Measurements from ENCODE around the gene USF3.

DNA sequence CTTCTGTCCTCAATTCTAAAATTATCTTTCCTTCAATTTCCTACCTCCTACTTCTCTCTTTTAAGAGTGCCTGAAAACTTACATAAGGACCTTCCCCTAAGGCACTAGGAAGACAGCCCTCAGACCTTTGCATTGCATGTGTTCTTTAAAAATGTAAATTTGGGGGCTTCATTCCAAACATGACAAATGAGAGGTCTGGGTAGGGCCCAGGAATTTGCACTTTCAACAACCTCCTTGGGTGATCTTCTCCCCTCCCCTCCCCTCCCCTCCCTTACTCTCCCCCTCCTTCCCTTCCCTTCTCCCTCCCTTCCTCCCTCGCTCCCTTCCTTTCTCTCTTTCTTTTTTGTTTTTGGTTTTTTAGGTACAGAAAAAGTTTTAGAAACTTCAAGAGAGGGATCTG is 18.7 kb downstream of the USF3 start:
- TF ChIP-seq, protein P1, sequence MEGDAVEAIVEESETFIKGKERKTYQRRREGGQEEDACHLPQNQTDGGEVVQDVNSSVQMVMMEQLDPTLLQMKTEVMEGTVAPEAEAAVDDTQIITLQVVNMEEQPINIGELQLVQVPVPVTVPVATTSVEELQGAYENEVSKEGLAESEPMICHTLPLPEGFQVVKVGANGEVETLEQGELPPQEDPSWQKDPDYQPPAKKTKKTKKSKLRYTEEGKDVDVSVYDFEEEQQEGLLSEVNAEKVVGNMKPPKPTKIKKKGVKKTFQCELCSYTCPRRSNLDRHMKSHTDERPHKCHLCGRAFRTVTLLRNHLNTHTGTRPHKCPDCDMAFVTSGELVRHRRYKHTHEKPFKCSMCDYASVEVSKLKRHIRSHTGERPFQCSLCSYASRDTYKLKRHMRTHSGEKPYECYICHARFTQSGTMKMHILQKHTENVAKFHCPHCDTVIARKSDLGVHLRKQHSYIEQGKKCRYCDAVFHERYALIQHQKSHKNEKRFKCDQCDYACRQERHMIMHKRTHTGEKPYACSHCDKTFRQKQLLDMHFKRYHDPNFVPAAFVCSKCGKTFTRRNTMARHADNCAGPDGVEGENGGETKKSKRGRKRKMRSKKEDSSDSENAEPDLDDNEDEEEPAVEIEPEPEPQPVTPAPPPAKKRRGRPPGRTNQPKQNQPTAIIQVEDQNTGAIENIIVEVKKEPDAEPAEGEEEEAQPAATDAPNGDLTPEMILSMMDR (IDR thresholded peaks at IDR 0.05): no peak
- TF ChIP-seq POLR2A (IDR thresholded peaks at IDR 0.05): no peak

Measured in lower leg skin (tissue), 3 donors.